Measurements from ENCODE around the gene SNX24. TPM values are rescaled to one million over a fixed set of nuclear protein-coding genes. Genes with fewer than 3 reads are reported as not detected.
"Not testable (repeated sequence)": the region's sequence is repeated elsewhere in the genome, so short reads cannot be mapped to it uniquely, and the experiment has no call there.

Gene SNX24
- polyA plus RNA-seq, 3 donors: 20.3 to 26.0 (median 25.5) TPM

- no peak for DNase-seq (ENCODE audit: extremely low read depth in 1 of 11, low read depth in 9 of 11, low spot score in 4 of 11)
Observed at GRCh38 chr5:122943050-122943698, 97.8 kb downstream of the SNX24 start.

- DNase-seq (ENCODE audit: extremely low read depth in 1 of 11, low read depth in 9 of 11, low spot score in 4 of 11): no peak
Observed at GRCh38 chr5:122944051-122944450, 98.6 kb downstream of the SNX24 start.

- no peak for DNase-seq (ENCODE audit: extremely low read depth in 1 of 11, low read depth in 9 of 11, low spot score in 4 of 11)
Observed at GRCh38 chr5:122947372-122947771, 102.0 kb downstream of the SNX24 start.

- DNase-seq (ENCODE audit: extremely low read depth in 1 of 11, low read depth in 9 of 11, low spot score in 4 of 11): no peak
Observed at GRCh38 chr5:122947772-122948171, 102.4 kb downstream of the SNX24 start.

- DNase-seq (ENCODE audit: extremely low read depth in 1 of 11, low read depth in 9 of 11, low spot score in 4 of 11): no peak
Observed at GRCh38 chr5:122948319-122948718, 102.9 kb downstream of the SNX24 start.

GRCh38 chr5:122951658-122952057, 106.2 kb downstream of the SNX24 start:
- no peak for DNase-seq (ENCODE audit: extremely low read depth in 1 of 11, low read depth in 9 of 11, low spot score in 4 of 11)

GRCh38 chr5:122954719-122955118, 109.3 kb downstream of the SNX24 start:
- DNase-seq (ENCODE audit: extremely low read depth in 1 of 11, low read depth in 9 of 11, low spot score in 4 of 11): no peak

- DNase-seq (ENCODE audit: extremely low read depth in 1 of 11, low read depth in 9 of 11, low spot score in 4 of 11): no peak
Observed at GRCh38 chr5:122957457-122957856, 112.0 kb downstream of the SNX24 start.

- DNase-seq (ENCODE audit: extremely low read depth in 1 of 11, low read depth in 9 of 11, low spot score in 4 of 11): no peak
Observed at GRCh38 chr5:122959740-122960445, 114.5 kb downstream of the SNX24 start.

GRCh38 chr5:122963305-122963704, 117.9 kb downstream of the SNX24 start:
- DNase-seq (ENCODE audit: extremely low read depth in 1 of 11, low read depth in 9 of 11, low spot score in 4 of 11): no peak

- no peak for DNase-seq (ENCODE audit: extremely low read depth in 1 of 11, low read depth in 9 of 11, low spot score in 4 of 11)
Observed at GRCh38 chr5:122965111-122965510, 119.7 kb downstream of the SNX24 start.

- DNase-seq (ENCODE audit: extremely low read depth in 1 of 11, low read depth in 9 of 11, low spot score in 4 of 11): no peak
Observed at GRCh38 chr5:122967085-122967484, 121.7 kb downstream of the SNX24 start.

- DNase-seq (ENCODE audit: extremely low read depth in 1 of 11, low read depth in 9 of 11, low spot score in 4 of 11): no peak
Observed at GRCh38 chr5:122967625-122968024, 122.2 kb downstream of the SNX24 start.

GRCh38 chr5:122968056-122968455, 122.6 kb downstream of the SNX24 start:
- not testable (repeated sequence) for DNase-seq (ENCODE audit: extremely low read depth in 1 of 11, low read depth in 9 of 11, low spot score in 4 of 11)

- no peak for DNase-seq (ENCODE audit: extremely low read depth in 1 of 11, low read depth in 9 of 11, low spot score in 4 of 11)
Observed at GRCh38 chr5:122971333-122971732, 125.9 kb downstream of the SNX24 start.

GRCh38 chr5:122972877-122973276, 127.5 kb downstream of the SNX24 start:
- no peak for DNase-seq (ENCODE audit: extremely low read depth in 1 of 11, low read depth in 9 of 11, low spot score in 4 of 11)

- not testable (repeated sequence) for DNase-seq (ENCODE audit: extremely low read depth in 1 of 11, low read depth in 9 of 11, low spot score in 4 of 11)
Observed at GRCh38 chr5:122973759-122974158, 128.3 kb downstream of the SNX24 start.

- not testable (repeated sequence) for DNase-seq (ENCODE audit: extremely low read depth in 1 of 11, low read depth in 9 of 11, low spot score in 4 of 11)
Observed at GRCh38 chr5:122974251-122974650, 128.8 kb downstream of the SNX24 start.

- no peak for DNase-seq (ENCODE audit: extremely low read depth in 1 of 11, low read depth in 9 of 11, low spot score in 4 of 11)
Observed at GRCh38 chr5:122977319-122977718, 131.9 kb downstream of the SNX24 start.

GRCh38 chr5:122978068-122978467, 132.7 kb downstream of the SNX24 start:
- no peak for DNase-seq (ENCODE audit: extremely low read depth in 1 of 11, low read depth in 9 of 11, low spot score in 4 of 11)

Measured in renal cortex interstitium (tissue), 11 donors.